VCaP (cell line): ENCODE measurements around the gene MTPN.

Source experiments
- H3K27ac ChIP-seq: fragments of 450-650 bp; 2 replicates; pipeline ENCODE4 v1.5.1; 2017
- CTCF ChIP-seq: fragments of 450-650 bp; conservative IDR thresholded peaks from 2 replicates; pipeline ENCODE4 v1.5.1; 2017; ENCODE audit warnings: mild to moderate bottlenecking, moderate library complexity

Gene MTPN

GRCh38 chr7:135956393-135956792, 20.8 kb downstream of the MTPN start:
- H3K27ac ChIP-seq: no peak overlapping the region
- no peak for TF ChIP-seq CTCF

GRCh38 chr7:135950972-135951371, 26.2 kb downstream of the MTPN start:
- no peak for TF ChIP-seq CTCF

GRCh38 chr7:135950429-135950828, 26.7 kb downstream of the MTPN start:
- TF ChIP-seq CTCF: no peak
- no peak overlapping the region for H3K27ac ChIP-seq

More at GRCh38 chr7:135950972-135951371, 26.2 kb downstream of the MTPN start:
- no peak overlapping the region for H3K27ac ChIP-seq

- no peak for TF ChIP-seq CTCF
- H3K27ac ChIP-seq: peak overlapping the region; percentile 6; the same call in 1 of the 2 replicates
Measured at GRCh38 chr7:135946289-135947055, 30.7 kb downstream of the MTPN start.

DNA sequence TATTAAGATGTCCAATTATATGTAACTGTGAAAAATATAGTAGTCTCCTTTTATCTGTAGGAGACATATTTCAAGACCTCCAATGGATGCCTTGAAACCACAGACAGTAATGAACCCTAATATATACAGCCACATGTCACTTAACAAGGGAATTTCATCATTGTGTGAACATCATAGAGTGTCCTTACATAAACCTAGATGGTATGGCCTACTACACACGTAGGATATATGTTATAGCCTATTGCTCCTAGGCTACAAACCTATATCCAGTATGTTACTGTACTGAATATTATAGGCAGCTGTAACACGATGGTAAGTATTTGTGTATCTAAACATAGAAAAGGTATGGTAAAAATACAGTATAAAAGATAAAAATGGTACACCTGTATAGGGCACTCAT, 32.4 kb downstream of the MTPN start:
- no peak for TF ChIP-seq CTCF
- H3K27ac ChIP-seq: no peak overlapping the region

DNA sequence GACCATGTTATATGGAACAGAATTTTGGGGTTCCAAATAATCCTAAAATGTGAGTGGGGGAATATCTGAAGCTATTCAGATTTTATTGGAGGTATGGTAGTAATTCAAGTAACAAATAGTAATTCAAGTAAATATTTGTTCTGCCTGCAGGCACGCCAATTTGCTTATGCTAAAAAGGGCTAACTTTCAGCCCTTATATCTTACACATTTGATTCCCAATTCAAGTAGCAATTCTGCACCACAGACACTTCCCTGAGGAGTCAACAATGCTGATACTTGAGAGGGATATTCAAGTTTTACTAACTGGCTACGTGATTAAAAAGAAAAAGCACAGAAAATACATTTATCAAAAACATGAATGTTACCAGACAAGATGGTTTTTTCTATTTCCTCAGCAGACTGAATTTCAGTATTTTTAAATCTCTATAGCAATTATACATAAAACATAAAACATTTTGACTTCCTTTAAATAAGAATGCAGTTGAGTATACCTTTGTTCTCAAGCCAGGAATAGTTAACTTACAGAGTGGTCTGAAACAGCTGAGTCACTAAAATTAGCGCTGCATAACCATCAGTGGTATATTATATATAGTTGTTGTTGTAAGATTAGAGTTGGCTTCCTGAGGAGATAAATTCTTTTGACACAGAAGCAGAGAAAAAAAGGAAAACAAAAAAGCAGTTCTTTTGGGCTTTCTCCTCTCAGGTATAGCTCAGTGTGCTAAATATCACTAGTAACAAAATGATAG, 33.9 kb downstream of the MTPN start:
- no peak overlapping the region for H3K27ac ChIP-seq
- no peak for TF ChIP-seq CTCF

GRCh38 chr7:135942614-135943013, 34.5 kb downstream of the MTPN start:
- no peak overlapping the region for H3K27ac ChIP-seq
- no peak for TF ChIP-seq CTCF
